Smooth muscle cell (in vitro differentiated cells): ENCODE results near the gene UBE2E1. TPM values are rescaled to one million over a fixed set of nuclear protein-coding genes. Genes with fewer than 3 reads are reported as not detected.

Experiments
- DNase-seq: peaks from one replicate; lab custom pipeline; 2025; ENCODE audit not compliant: unreplicated experiment; lab: John Stamatoyannopoulos, UW
- H2AFZ ChIP-seq: fragments of 200-600 bp; sonication (generic); 2 replicates; pipeline ENCODE4 v1.6.0; 2016; ENCODE audit warnings: antibody characterized with exemption, low read depth, mild to moderate bottlenecking
- H3F3A ChIP-seq: fragments of 200-600 bp; sonication (generic); 2 replicates; pipeline ENCODE4 v1.6.0; 2017; ENCODE audit warnings: antibody characterized with exemption, low read depth
- H3K27ac ChIP-seq: fragments of 200-600 bp; sonication (generic); 2 replicates; pipeline ENCODE4 v1.5.1; 2016; ENCODE audit warnings: low read depth, mild to moderate bottlenecking
- H3K27me3 ChIP-seq: fragments of 200-600 bp; sonication (generic); 2 replicates; pipeline ENCODE4 v1.6.1; 2016; ENCODE audit warnings: low read depth, mild to moderate bottlenecking
- H3K36me3 ChIP-seq: fragments of 200-600 bp; sonication (generic); 2 replicates; pipeline ENCODE4 v1.5.1; 2016; ENCODE audit warnings: low read depth
- H3K4me1 ChIP-seq: fragments of 200-600 bp; sonication (generic); 2 replicates; pipeline ENCODE4 v1.5.1; 2016; ENCODE audit warnings: low read depth
- H3K4me2 ChIP-seq: fragments of 200-600 bp; sonication (generic); 2 replicates; pipeline ENCODE4 v1.6.0; 2016; ENCODE audit warnings: mild to moderate bottlenecking
- H3K4me3 ChIP-seq: fragments of 200-600 bp; sonication (generic); 2 replicates; pipeline ENCODE4 v1.5.1; 2016; ENCODE audit warnings: mild to moderate bottlenecking
- H3K79me2 ChIP-seq: fragments of 200-600 bp; sonication (generic); 2 replicates; pipeline ENCODE4 v1.6.0; 2016; ENCODE audit warnings: low read depth, mild to moderate bottlenecking
- H3K9ac ChIP-seq: fragments of 200-600 bp; sonication (generic); 2 replicates; pipeline ENCODE4 v1.6.0; 2016; ENCODE audit warnings: low read depth
- H3K9me3 ChIP-seq: fragments of 200-600 bp; sonication (generic); replicated peaks from 2 replicates; pipeline ENCODE4 v1.5.1; 2016; ENCODE audit warnings: low read depth
- H4K20me1 ChIP-seq: fragments of 200-600 bp; sonication (generic); 2 replicates; pipeline ENCODE4 v1.6.0; 2016; ENCODE audit warnings: low read depth
- WGBS: methylation state at CpG from one replicate; pipeline ENCODE4 v1.1.7; 2016; ENCODE audit warnings: low lambda C conversion rate; 5-methylcytosine and 5-hydroxymethylcytosine counted together
- polyA plus RNA-seq: library from polyadenylated mRNA; unstranded; fragments of >200 nt; fragmentation: Nextera tagmentation; extraction: Ambion mirVana; gene quantifications from 2 replicates; pipeline ENCODE4 v1.2.1, GENCODE V29; 2016
- total RNA-seq: library from RNA; depleted of rRNA; stranded (reverse); fragments of >200 nt; gene quantifications from 2 replicates; pipeline ENCODE4 v1.2.3, GENCODE V29; 2014
- TF ChIP-seq, protein P1 (sequence below): fragments of 200-600 bp; sonication (generic); IDR thresholded peaks from 2 replicates; pipeline ENCODE4 v1.5.1; 2017; ENCODE audit warnings: borderline replicate concordance, mild to moderate bottlenecking, antibody characterized with exemption; ENCODE audit not compliant: insufficient read depth, poor library complexity, severe bottlenecking

The UBE2E1 gene
- total and polyA plus RNA-seq, 2 experiments from 2014 or later = 13.3 to 128 TPM

- Histone ChIP-seq H3K27ac (peak overlapping the region; percentile 38), H3K9ac (no peak overlapping the region), H3K79me2 (peaks cover 81% of the 10 kb centered on the region), H4K20me1 (peaks cover 100% of the 10 kb centered on the region), H3K4me1 (peaks cover 24% of the 10 kb centered on the region), H3K4me2 (peak overlapping the region; percentile 42), H3K9me3 (no peaks in the 10 kb centered on the region), H2AFZ (no peak overlapping the region), H3K27me3 (no peaks in the 10 kb centered on the region), H3K36me3 (no peaks in the 10 kb centered on the region), H3F3A (no peaks in the 10 kb centered on the region), H3K4me3 (no peak overlapping the region)
- TF ChIP-seq, protein P1, sequence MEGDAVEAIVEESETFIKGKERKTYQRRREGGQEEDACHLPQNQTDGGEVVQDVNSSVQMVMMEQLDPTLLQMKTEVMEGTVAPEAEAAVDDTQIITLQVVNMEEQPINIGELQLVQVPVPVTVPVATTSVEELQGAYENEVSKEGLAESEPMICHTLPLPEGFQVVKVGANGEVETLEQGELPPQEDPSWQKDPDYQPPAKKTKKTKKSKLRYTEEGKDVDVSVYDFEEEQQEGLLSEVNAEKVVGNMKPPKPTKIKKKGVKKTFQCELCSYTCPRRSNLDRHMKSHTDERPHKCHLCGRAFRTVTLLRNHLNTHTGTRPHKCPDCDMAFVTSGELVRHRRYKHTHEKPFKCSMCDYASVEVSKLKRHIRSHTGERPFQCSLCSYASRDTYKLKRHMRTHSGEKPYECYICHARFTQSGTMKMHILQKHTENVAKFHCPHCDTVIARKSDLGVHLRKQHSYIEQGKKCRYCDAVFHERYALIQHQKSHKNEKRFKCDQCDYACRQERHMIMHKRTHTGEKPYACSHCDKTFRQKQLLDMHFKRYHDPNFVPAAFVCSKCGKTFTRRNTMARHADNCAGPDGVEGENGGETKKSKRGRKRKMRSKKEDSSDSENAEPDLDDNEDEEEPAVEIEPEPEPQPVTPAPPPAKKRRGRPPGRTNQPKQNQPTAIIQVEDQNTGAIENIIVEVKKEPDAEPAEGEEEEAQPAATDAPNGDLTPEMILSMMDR = no peak
- DNase-seq = no peak
- WGBS = 44% methylated on average over 3 of the region's 3 CpGs
Observed at GRCh38 chr3:23856286-23856685, 50.5 kb downstream of the UBE2E1 start.

DNA sequence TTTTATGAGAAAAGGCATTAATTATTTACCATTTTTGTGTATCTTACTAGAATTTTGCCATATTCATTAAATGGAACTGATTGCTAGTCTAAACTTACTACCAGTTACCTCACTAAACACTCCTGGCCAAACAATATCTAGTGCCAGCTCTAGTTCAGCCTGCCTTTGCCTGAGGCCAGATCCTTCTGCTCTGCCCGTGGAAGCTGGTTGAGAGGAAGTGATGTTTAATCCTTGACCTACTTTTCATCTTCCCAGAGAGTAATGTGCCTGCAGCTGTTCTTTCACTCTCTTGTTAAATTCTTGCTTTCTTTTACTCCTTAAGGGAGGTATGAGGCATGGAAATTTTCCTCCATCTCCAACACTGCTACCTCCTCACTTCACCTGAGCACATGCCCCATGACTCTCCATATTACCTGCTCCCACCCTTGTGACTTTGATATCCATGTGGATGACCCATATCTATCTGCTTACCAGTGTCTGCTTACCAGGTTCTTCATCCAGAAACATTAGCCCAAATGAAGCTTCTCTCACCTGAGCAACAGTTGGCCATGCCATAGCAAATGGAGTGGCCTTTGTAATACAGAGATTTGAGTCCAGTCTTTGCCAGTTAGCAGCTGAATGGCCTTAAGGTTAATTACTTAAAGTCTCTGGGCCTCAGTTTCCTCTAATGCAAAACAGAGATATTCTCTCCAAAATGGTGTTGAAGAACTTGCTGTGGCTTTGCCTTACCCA is 53.4 kb downstream of the UBE2E1 start:
- Histone ChIP-seq H3K4me2 (peak overlapping the region; percentile 59), H3K27ac (peak overlapping the region; percentile 23)
- DNase-seq = no peak

DNA sequence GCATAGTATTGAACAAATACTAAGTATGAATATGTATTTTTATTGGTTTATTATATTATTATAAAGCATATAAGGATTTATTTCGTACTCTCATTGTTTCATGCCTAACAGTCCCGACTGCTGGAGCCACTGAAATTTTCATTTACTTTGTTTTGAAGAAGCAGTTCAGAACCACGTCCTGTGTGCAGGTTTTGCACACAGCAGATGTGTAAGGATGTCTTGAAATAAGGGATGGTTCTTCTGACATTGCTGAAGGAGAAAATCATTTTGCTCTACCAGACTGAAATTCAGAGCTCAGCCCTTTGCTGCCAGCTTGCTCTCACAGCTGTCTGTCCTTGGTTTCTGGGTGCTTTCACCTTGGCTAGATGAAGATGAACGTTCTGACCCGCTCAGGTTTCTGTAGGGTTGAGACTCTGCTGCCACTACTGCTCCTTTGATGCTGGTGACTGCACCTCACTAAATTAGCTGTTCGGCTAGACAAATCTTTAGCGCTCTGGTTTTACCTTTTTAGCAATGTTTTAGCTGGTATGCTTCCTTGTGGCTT is 54.2 kb downstream of the UBE2E1 start:
- Histone ChIP-seq H2AFZ (no peak overlapping the region), H3K79me2 (peaks cover 80% of the 10 kb centered on the region), H4K20me1 (peaks cover 99% of the 10 kb centered on the region)

More for the DNA sequence above, 53.4 kb downstream of the UBE2E1 start:
- Histone ChIP-seq H3F3A (no peaks in the 10 kb centered on the region), H3K79me2 (peaks cover 80% of the 10 kb centered on the region), H3K9ac (no peak overlapping the region), H4K20me1 (peaks cover 99% of the 10 kb centered on the region), H3K9me3 (no peaks in the 10 kb centered on the region), H3K4me1 (peaks cover 28% of the 10 kb centered on the region), H3K36me3 (no peaks in the 10 kb centered on the region), H3K4me3 (no peak overlapping the region), H2AFZ (no peak overlapping the region), H3K27me3 (no peaks in the 10 kb centered on the region)
- TF ChIP-seq, protein P1 = no peak
- WGBS = 0% methylated on average over 1 of the region's 1 CpG

More for the DNA sequence above, 54.2 kb downstream of the UBE2E1 start:
- H3K36me3 ChIP-seq = no peaks in the 10 kb centered on the region
- no peaks in the 10 kb centered on the region for H3F3A ChIP-seq
- no peak for DNase-seq
- H3K4me2 ChIP-seq = no peak overlapping the region
- H3K4me3 ChIP-seq = no peak overlapping the region
- no peaks in the 10 kb centered on the region for H3K9me3 ChIP-seq
- peaks cover 35% of the 10 kb centered on the region for H3K4me1 ChIP-seq
- 93% methylated on average over 7 of the region's 7 CpGs for WGBS
- H3K27me3 ChIP-seq = no peaks in the 10 kb centered on the region
- H3K9ac ChIP-seq = no peak overlapping the region
- no peak overlapping the region for H3K27ac ChIP-seq
- TF ChIP-seq, protein P1 = no peak
